GM12878 (cell line): ENCODE measurements around the gene PTPN14. TPM values are rescaled to one million over a fixed set of nuclear protein-coding genes. Genes with fewer than 3 reads are reported as not detected.

Experiments
- ATAC-seq: fragments of 200-7000 bp; cut with Tn5 transposase; 3 replicates; pipeline ENCODE4 v1.9.1; 2020; ENCODE audit warnings: mild to moderate bottlenecking, moderate library complexity
- BruUV-seq: library from RNA; stranded (reverse); fragments of 400-500 nt; replicated peaks from 2 replicates; lab custom pipeline; 2021; lab: Mats Ljungman, UMichigan
- CTCF ChIA-PET: fragments of 300-600 bp; sonication (Branson Sonifier 250); formaldehyde crosslinking; extraction: SDS; loops from one replicate; lab custom pipeline; 2021; ENCODE audit warnings: inconsistent platforms; lab: Yijun Ruan, JAX
- POLR2A ChIA-PET: fragments of 350-600 bp; formaldehyde crosslinking; extraction: SDS; loops from one replicate; lab custom pipeline; 2021; ENCODE audit warnings: inconsistent platforms; lab: Charles Lee
- RAD21 ChIA-PET: fragments of 300-600 bp; sonication (Branson Sonifier 250); formaldehyde crosslinking; loops from one replicate; lab custom pipeline; 2023; ENCODE audit warnings: antibody characterized with exemption; ENCODE audit not compliant: unreplicated experiment; lab: Charles Lee
- SMC1A ChIA-PET: fragments of 300-600 bp; sonication (Branson Sonifier 250); formaldehyde crosslinking; loops from one replicate; lab custom pipeline; 2023; ENCODE audit not compliant: unreplicated experiment, uncharacterized antibody; lab: Charles Lee
- DNase-seq: peaks from one replicate; pipeline ENCODE4 v3.0.0-alpha.2; 2011; ENCODE audit warnings: low read depth, low spot score
- FAIRE-seq: peaks from 3 replicates; lab custom pipeline; 2011; peaks lifted over from hg19 to GRCh38; lab: Jason Lieb, UNC
- H2AFZ ChIP-seq: 2 replicates; pipeline ENCODE4 v1.6.0; 2011; ENCODE audit warnings: low read depth, low read length, control low read depth; ENCODE audit not compliant: control insufficient read depth
- H3K27ac ChIP-seq: 2 replicates; pipeline ENCODE4 v1.5.1; 2011; ENCODE audit warnings: control low read depth; ENCODE audit not compliant: control insufficient read depth, insufficient read depth
- H3K27me3 ChIP-seq, 2 experiments: replicated peaks in 1 of 2; 2 replicates each; pipeline versions ENCODE4 v1.6.0 to v1.6.1; 2011; ENCODE audit warnings: low read length in 1 of 2; ENCODE audit not compliant: control insufficient read depth in 2 of 2, insufficient read depth in 2 of 2
- H3K36me3 ChIP-seq, 2 experiments: 2 replicates each; pipeline ENCODE4 v1.5.1; 2011; ENCODE audit warnings: low read length in 1 of 2; ENCODE audit not compliant: control insufficient read depth in 2 of 2, insufficient read depth in 2 of 2
- H3K4me1 ChIP-seq: 2 replicates; pipeline ENCODE4 v1.6.1; 2011; ENCODE audit warnings: mild to moderate bottlenecking, low read length, moderate library complexity, mixed read lengths; ENCODE audit not compliant: control insufficient read depth, insufficient read depth
- H3K4me2 ChIP-seq: 2 replicates; pipeline ENCODE4 v1.6.0; 2011; ENCODE audit warnings: control low read depth; ENCODE audit not compliant: control insufficient read depth, insufficient read depth
- H3K4me3 ChIP-seq: fragments of 200-600 bp; sonication (generic); 2 replicates; pipeline ENCODE4 v1.5.1; 2016
- H3K79me2 ChIP-seq: 2 replicates; pipeline ENCODE4 v1.6.0; 2011; ENCODE audit warnings: low read length; ENCODE audit not compliant: control insufficient read depth, insufficient read depth
- H3K9ac ChIP-seq: 2 replicates; pipeline ENCODE4 v1.8.0; 2011; ENCODE audit warnings: low read length, control low read depth, mixed read lengths; ENCODE audit not compliant: control insufficient read depth, insufficient read depth
- H3K9me3 ChIP-seq: replicated peaks from 3 replicates; pipeline ENCODE4 v1.5.1; 2011; ENCODE audit warnings: mild to moderate bottlenecking, low read length; ENCODE audit not compliant: control insufficient read depth, insufficient read depth
- H4K20me1 ChIP-seq: 2 replicates; pipeline ENCODE4 v1.6.0; 2011; ENCODE audit not compliant: control insufficient read depth, insufficient read depth
- EED ChIP-seq: sonication (generic); IDR thresholded peaks from 2 replicates; pipeline ENCODE4 v1.6.1; 2016; ENCODE audit warnings: antibody characterized with exemption, low read depth
- EP300 ChIP-seq, 2 experiments: fragments of 150-350 bp in 1 of 2; IDR thresholded peaks; 2 replicates each; pipeline ENCODE4 v1.6.1; 2011 to 2012; ENCODE audit warnings: low read depth in 2 of 2, low read length in 2 of 2, borderline replicate concordance in 1 of 2, improper control_type of control experiment in 1 of 2, inconsistent platforms in 1 of 2; ENCODE audit not compliant: control insufficient read depth in 1 of 2
- PAX5 ChIP-seq: IDR thresholded peaks from 2 replicates; pipeline ENCODE4 v1.6.1; 2011; ENCODE audit warnings: low read depth, low read length, borderline replicate concordance
- PML ChIP-seq: IDR thresholded peaks from 2 replicates; pipeline ENCODE4 v1.6.1; 2012; ENCODE audit warnings: low read length, inconsistent platforms
- RBBP5 ChIP-seq: fragments of 200-600 bp; sonication (generic); conservative IDR thresholded peaks from 2 replicates; pipeline ENCODE4 v1.6.1; 2016
- SMAD1 ChIP-seq: fragments of 450-650 bp; IDR thresholded peaks from 2 replicates; pipeline ENCODE4 v1.6.1; 2018; ENCODE audit warnings: mild to moderate bottlenecking, low read depth; ENCODE audit not compliant: partially characterized antibody
- ZSCAN29 ChIP-seq: fragments of 450-650 bp; IDR thresholded peaks from 2 replicates; pipeline ENCODE4 v1.6.1; 2017; ENCODE audit warnings: mild to moderate bottlenecking, moderate library complexity
- WGBS: methylation state at CpG from one replicate; pipeline ENCODE4 v1.1.6; 2016; ENCODE audit warnings: low lambda C conversion rate; ENCODE audit not compliant: insufficient replicate concordance, insufficient coverage; ENCODE audit errors: missing lambda C conversion rate; 5-methylcytosine and 5-hydroxymethylcytosine counted together
- in situ Hi-C: fragments of 300-500 bp; cut with MboI; formaldehyde crosslinking; loops from 9 replicates; pipeline ENCODE4 v1.14.3; 2018; ENCODE audit warnings: mixed read lengths
- intact Hi-C: fragments of 100-400 bp; cut with micrococcal nuclease; formaldehyde crosslinking; loops from one replicate; pipeline ENCODE4 v1.14.2; 2022; ENCODE audit not compliant: unreplicated experiment
- polyA plus RNA-seq, 11 experiments: library from polyadenylated mRNA; depleted of rRNA in 4 of 11; unstranded in 6 of 11; stranded (reverse) in 5 of 11; fragments of >200 nt; fragmentation: Nextera tagmentation in 4 of 11; fragmentation: Illumina TruSeq in 1 of 11; extraction: Ambion mirVana in 4 of 11; extraction: Trizol in 1 of 11; gene quantifications; 1 replicate in 1 of 11; 2 replicates in 10 of 11; pipeline versions ENCODE4 v1.2.1 to v1.2.3, GENCODE V29; 2011 to 2016; ENCODE audit warnings: inconsistent platforms in 2 of 11, missing spikeins in 2 of 11, low read depth in 1 of 11
- total RNA-seq, 4 experiments: library from RNA; depleted of rRNA in 3 of 4; stranded (reverse); fragments of >200 nt in 3 of 4; fragmentation: Illumina TruSeq in 1 of 4; extraction: Trizol in 1 of 4; gene quantifications; 2 replicates each; pipeline versions ENCODE4 v1.2.1 to v1.2.3, GENCODE V29; 2013 to 2021
- TF ChIP-seq, protein P1 (sequence below): IDR thresholded peaks from 2 replicates; pipeline ENCODE4 v1.6.1; 2012; ENCODE audit warnings: low read depth, low read length, improper control_type of control experiment
- TF ChIP-seq, protein P2 (sequence below): fragments of 450-650 bp; formaldehyde crosslinking; IDR thresholded peaks from 2 replicates; pipeline ENCODE4 v1.4.0; 2020; ENCODE audit warnings: mild to moderate bottlenecking, moderate library complexity
- TF ChIP-seq, protein P3 (sequence below): IDR thresholded peaks from 2 replicates; pipeline ENCODE4 v1.6.1; 2011; ENCODE audit warnings: borderline replicate concordance, low read depth, mild to moderate bottlenecking, moderate library complexity, low read length; ENCODE audit not compliant: insufficient read depth, poor library complexity, severe bottlenecking
- TF ChIP-seq, protein P4 (sequence below): IDR thresholded peaks from 2 replicates; pipeline ENCODE4 v1.6.1; 2011; ENCODE audit warnings: mild to moderate bottlenecking, low read depth, low read length, moderate library complexity; ENCODE audit not compliant: insufficient replicate concordance
- TF ChIP-seq, protein P5 (sequence below): fragments of 450-650 bp; formaldehyde crosslinking; IDR thresholded peaks from 2 replicates; pipeline ENCODE4 v1.4.0; 2022; ENCODE audit warnings: mild to moderate bottlenecking, moderate library complexity

Gene PTPN14
- total and polyA plus RNA-seq, 10 of the 15 experiments (the other 5 are each of a cell fraction or from before 2014, with no cell fraction given), result 0.05 to 5.1 (median 0.44) TPM

- CTCF ChIA-PET, result interaction anchor here (0.9 to 20.7 kb wide), 10 partner anchors 20 to 372 kb away, joined by 3 to 597 read pairs (median 10); no protein-coding TSS in a partner anchor
- no peaks in the 10 kb centered on the region for H3K27me3 ChIP-seq
- ATAC-seq (no peak), FAIRE-seq (no peak), DNase-seq (no peak)
- no peak overlapping the region for H3K4me2 ChIP-seq
- no peaks in the 10 kb centered on the region for H3K36me3 ChIP-seq
- in situ Hi-C loops, result loop anchor here (5.0 kb wide), 1 partner anchor 254 kb away; no protein-coding TSS in a partner anchor
- H3K79me2 ChIP-seq, result no peaks in the 10 kb centered on the region
- POLR2A ChIA-PET, result no interaction called here
- no peaks in the 10 kb centered on the region for H3K9me3 ChIP-seq
- 33% methylated on average over 3 of the region's 3 CpGs for WGBS
- intact Hi-C loops, result loop anchor here (5.0 kb wide), 2 partner anchors 324 to 374 kb away; no protein-coding TSS in a partner anchor
- H3K4me1 ChIP-seq, result no peaks in the 10 kb centered on the region
- no peak overlapping the region for H2AFZ ChIP-seq
- H4K20me1 ChIP-seq, result no peaks in the 10 kb centered on the region
- SMC1A ChIA-PET, result interaction anchor here (0.8 to 11.9 kb wide), 9 partner anchors 16 to 325 kb away, joined by 3 to 292 read pairs (median 3); partner anchors contain the start of gene CENPF
- no TSS peak for BruUV-seq
- no peak overlapping the region for H3K9ac ChIP-seq
- no peak overlapping the region for H3K4me3 ChIP-seq
- RAD21 ChIA-PET, result interaction anchor here (1.0 to 11.2 kb wide), 7 partner anchors 20 to 325 kb away, joined by 4 to 207 read pairs (median 27); no protein-coding TSS in a partner anchor
- H3K27ac ChIP-seq, result no peak overlapping the region
- TF ChIP-seq SMAD1 (no peak), PML (no peak), EP300 (IDR thresholded peaks at IDR 0.05; ENCODE audit: borderline replicate concordance in 1 of 2, control insufficient read depth in 1 of 2, low read depth in 2 of 2, low read length in 2 of 2) (no peak), RBBP5 (no peak), EED (no peak), PAX5 (no peak), ZSCAN29 (no peak)
- TF ChIP-seq, protein P1, sequence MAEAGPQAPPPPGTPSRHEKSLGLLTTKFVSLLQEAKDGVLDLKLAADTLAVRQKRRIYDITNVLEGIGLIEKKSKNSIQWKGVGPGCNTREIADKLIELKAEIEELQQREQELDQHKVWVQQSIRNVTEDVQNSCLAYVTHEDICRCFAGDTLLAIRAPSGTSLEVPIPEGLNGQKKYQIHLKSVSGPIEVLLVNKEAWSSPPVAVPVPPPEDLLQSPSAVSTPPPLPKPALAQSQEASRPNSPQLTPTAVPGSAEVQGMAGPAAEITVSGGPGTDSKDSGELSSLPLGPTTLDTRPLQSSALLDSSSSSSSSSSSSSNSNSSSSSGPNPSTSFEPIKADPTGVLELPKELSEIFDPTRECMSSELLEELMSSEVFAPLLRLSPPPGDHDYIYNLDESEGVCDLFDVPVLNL, result no peak
- TF ChIP-seq, protein P2, sequence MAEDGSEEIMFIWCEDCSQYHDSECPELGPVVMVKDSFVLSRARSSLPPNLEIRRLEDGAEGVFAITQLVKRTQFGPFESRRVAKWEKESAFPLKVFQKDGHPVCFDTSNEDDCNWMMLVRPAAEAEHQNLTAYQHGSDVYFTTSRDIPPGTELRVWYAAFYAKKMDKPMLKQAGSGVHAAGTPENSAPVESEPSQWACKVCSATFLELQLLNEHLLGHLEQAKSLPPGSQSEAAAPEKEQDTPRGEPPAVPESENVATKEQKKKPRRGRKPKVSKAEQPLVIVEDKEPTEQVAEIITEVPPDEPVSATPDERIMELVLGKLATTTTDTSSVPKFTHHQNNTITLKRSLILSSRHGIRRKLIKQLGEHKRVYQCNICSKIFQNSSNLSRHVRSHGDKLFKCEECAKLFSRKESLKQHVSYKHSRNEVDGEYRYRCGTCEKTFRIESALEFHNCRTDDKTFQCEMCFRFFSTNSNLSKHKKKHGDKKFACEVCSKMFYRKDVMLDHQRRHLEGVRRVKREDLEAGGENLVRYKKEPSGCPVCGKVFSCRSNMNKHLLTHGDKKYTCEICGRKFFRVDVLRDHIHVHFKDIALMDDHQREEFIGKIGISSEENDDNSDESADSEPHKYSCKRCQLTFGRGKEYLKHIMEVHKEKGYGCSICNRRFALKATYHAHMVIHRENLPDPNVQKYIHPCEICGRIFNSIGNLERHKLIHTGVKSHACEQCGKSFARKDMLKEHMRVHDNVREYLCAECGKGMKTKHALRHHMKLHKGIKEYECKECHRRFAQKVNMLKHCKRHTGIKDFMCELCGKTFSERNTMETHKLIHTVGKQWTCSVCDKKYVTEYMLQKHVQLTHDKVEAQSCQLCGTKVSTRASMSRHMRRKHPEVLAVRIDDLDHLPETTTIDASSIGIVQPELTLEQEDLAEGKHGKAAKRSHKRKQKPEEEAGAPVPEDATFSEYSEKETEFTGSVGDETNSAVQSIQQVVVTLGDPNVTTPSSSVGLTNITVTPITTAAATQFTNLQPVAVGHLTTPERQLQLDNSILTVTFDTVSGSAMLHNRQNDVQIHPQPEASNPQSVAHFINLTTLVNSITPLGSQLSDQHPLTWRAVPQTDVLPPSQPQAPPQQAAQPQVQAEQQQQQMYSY (CRISPR knock-in tag), result no peak
- TF ChIP-seq, protein P3, sequence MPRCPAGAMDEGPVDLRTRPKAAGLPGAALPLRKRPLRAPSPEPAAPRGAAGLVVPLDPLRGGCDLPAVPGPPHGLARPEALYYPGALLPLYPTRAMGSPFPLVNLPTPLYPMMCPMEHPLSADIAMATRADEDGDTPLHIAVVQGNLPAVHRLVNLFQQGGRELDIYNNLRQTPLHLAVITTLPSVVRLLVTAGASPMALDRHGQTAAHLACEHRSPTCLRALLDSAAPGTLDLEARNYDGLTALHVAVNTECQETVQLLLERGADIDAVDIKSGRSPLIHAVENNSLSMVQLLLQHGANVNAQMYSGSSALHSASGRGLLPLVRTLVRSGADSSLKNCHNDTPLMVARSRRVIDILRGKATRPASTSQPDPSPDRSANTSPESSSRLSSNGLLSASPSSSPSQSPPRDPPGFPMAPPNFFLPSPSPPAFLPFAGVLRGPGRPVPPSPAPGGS, result no peak
- TF ChIP-seq, protein P4, sequence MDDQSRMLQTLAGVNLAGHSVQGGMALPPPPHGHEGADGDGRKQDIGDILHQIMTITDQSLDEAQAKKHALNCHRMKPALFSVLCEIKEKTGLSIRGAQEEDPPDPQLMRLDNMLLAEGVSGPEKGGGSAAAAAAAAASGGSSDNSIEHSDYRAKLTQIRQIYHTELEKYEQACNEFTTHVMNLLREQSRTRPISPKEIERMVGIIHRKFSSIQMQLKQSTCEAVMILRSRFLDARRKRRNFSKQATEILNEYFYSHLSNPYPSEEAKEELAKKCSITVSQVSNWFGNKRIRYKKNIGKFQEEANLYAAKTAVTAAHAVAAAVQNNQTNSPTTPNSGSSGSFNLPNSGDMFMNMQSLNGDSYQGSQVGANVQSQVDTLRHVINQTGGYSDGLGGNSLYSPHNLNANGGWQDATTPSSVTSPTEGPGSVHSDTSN, result no peak
- TF ChIP-seq, protein P5, sequence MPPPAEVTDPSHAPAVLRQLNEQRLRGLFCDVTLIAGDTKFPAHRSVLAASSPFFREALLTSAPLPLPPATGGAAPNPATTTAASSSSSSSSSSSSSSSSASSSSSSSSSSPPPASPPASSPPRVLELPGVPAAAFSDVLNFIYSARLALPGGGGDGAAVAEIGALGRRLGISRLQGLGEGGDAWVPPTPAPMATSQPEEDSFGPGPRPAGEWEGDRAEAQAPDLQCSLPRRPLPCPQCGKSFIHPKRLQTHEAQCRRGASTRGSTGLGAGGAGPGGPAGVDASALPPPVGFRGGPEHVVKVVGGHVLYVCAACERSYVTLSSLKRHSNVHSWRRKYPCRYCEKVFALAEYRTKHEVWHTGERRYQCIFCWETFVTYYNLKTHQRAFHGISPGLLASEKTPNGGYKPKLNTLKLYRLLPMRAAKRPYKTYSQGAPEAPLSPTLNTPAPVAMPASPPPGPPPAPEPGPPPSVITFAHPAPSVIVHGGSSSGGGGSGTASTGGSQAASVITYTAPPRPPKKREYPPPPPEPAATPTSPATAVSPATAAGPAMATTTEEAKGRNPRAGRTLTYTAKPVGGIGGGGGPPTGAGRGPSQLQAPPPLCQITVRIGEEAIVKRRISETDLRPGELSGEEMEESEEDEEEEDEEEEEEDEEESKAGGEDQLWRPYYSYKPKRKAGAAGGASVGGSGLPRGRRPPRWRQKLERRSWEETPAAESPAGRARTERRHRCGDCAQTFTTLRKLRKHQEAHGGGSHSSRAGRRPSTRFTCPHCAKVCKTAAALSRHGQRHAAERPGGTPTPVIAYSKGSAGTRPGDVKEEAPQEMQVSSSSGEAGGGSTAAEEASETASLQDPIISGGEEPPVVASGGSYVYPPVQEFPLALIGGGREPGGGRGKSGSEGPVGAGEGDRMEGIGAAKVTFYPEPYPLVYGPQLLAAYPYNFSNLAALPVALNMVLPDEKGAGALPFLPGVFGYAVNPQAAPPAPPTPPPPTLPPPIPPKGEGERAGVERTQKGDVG (CRISPR knock-in tag), result no peak
Measured at GRCh38 chr1:214586621-214587020, 35.2 kb upstream of the PTPN14 start.
